B cell (primary cell): ENCODE data around the gene PLAC9. TPM values are rescaled to one million over a fixed set of nuclear protein-coding genes. Genes with fewer than 3 reads are reported as not detected.

ENCODE experiments used
- ATAC-seq: fragments of 200-7000 bp; cut with Tn5 transposase; one replicate; pipeline ENCODE4 v1.10.0; 2021; ENCODE audit warnings: low read depth, mild to moderate bottlenecking, moderate number of reproducible peaks, moderate library complexity
- CTCF ChIA-PET: fragments of 350-600 bp; sonication (Branson Sonifier 250); formaldehyde crosslinking; loops from one replicate; lab custom pipeline; 2021; ENCODE audit warnings: antibody characterized with exemption, inconsistent platforms; lab: Charles Lee
- POLR2A ChIA-PET: fragments of 350-600 bp; sonication (Branson Sonifier 250); formaldehyde crosslinking; loops from one replicate; lab custom pipeline; 2021; ENCODE audit warnings: antibody characterized with exemption; lab: Charles Lee
- DNase-seq: peaks from one replicate; pipeline ENCODE4 v3.0.0; 2013
- H2AFZ ChIP-seq: 2 replicates; pipeline ENCODE4 v1.6.1; 2012; ENCODE audit warnings: mild to moderate bottlenecking, low read depth, low read length; ENCODE audit not compliant: insufficient read depth, poor library complexity, severe bottlenecking
- H3K27ac ChIP-seq, 2 donors: 1 replicate in 1 of 2; 2 replicates in 1 of 2; pipeline ENCODE4 v1.5.1; 2012 to 2013; ENCODE audit warnings: low read length in 2 of 2, mild to moderate bottlenecking in 2 of 2, moderate library complexity in 1 of 2
- H3K27me3 ChIP-seq, 4 experiments: fragments of 200-600 bp in 1 of 4; sonication (generic) in 1 of 4; replicated peaks in 1 of 4; 1 replicate in 2 of 4; 2 replicates in 2 of 4; pipeline versions ENCODE4 v1.6.1 to v1.7.0; 2013 to 2016; ENCODE audit warnings: low read length in 3 of 4, mild to moderate bottlenecking in 2 of 4, mixed read lengths in 1 of 4, moderate library complexity in 1 of 4; ENCODE audit not compliant: insufficient read depth in 4 of 4, control insufficient read depth in 3 of 4; ENCODE audit errors: control extremely low read depth in 1 of 4
- H3K36me3 ChIP-seq, 2 experiments: replicated peaks in 1 of 2; 1 replicate in 1 of 2; 2 replicates in 1 of 2; pipeline versions ENCODE4 v1.6.1 to v1.7.1; 2013; ENCODE audit warnings: low read length in 1 of 2; ENCODE audit not compliant: insufficient read depth in 2 of 2, control insufficient read depth in 1 of 2; ENCODE audit errors: control extremely low read depth in 1 of 2, extremely low read depth in 1 of 2
- H3K4me1 ChIP-seq, 2 donors: fragments of 200-600 bp in 1 of 2; sonication (generic) in 1 of 2; 1 replicate in 1 of 2; 2 replicates in 1 of 2; pipeline versions ENCODE4 v1.5.1 to v1.6.1; 2013 to 2017; ENCODE audit warnings: low read length in 2 of 2; ENCODE audit not compliant: control insufficient read depth in 2 of 2, insufficient read depth in 2 of 2
- H3K4me2 ChIP-seq: replicated peaks from 2 replicates; pipeline ENCODE3; 2012; ENCODE audit warnings: mild to moderate bottlenecking, low read depth, low read length; ENCODE audit not compliant: poor library complexity, severe bottlenecking
- H3K4me3 ChIP-seq, 5 experiments: fragments of 200-600 bp in 1 of 5; sonication (generic) in 1 of 5; 1 replicate in 3 of 5; 2 replicates in 2 of 5; pipeline versions ENCODE4 v1.5.1 to v1.7.0; 2011 to 2016; ENCODE audit warnings: low read length in 4 of 5, mild to moderate bottlenecking in 4 of 5, low read depth in 2 of 5, control low read depth in 1 of 5, moderate library complexity in 1 of 5; ENCODE audit not compliant: insufficient read depth in 1 of 5; ENCODE audit errors: control extremely low read depth in 1 of 5, extremely low read depth in 1 of 5
- H3K79me2 ChIP-seq: fragments of 200-600 bp; sonication (generic); one replicate; pipeline ENCODE4 v1.6.0; 2016; ENCODE audit warnings: low read length; ENCODE audit not compliant: control insufficient read depth, insufficient read depth
- H3K9ac ChIP-seq: fragments of 200-600 bp; sonication (generic); 2 replicates; pipeline ENCODE4 v1.6.1; 2017; ENCODE audit warnings: mild to moderate bottlenecking, low read length, moderate library complexity
- H3K9me3 ChIP-seq, 3 donors: one replicate each; pipeline versions ENCODE4 v1.6.1 to v1.7.1; 2013; ENCODE audit warnings: low read length in 2 of 3; ENCODE audit not compliant: control insufficient read depth in 2 of 3, insufficient read depth in 1 of 3; ENCODE audit errors: control extremely low read depth in 1 of 3
- H4K20me1 ChIP-seq: 2 replicates; pipeline ENCODE4 v1.6.0; 2012; ENCODE audit warnings: mild to moderate bottlenecking, low read length; ENCODE audit not compliant: insufficient read depth, control insufficient read depth, poor library complexity, severe bottlenecking
- H3K27ac Mint-ChIP-seq: one replicate; pipeline ENCODE4 v1.8.0; 2021; ENCODE audit warnings: mixed read lengths
- H3K27me3 Mint-ChIP-seq: one replicate; pipeline ENCODE4 v1.8.0; 2021; ENCODE audit warnings: mixed read lengths
- H3K4me1 Mint-ChIP-seq: one replicate; pipeline ENCODE4 v1.8.0; 2021; ENCODE audit warnings: mixed read lengths
- H3K4me3 Mint-ChIP-seq: one replicate; pipeline ENCODE4 v1.8.0; 2021; ENCODE audit warnings: mixed read lengths
- H3K9me3 Mint-ChIP-seq: one replicate; pipeline ENCODE4 v1.8.0; 2022; ENCODE audit warnings: mixed read lengths; ENCODE audit not compliant: insufficient read depth
- CTCF ChIP-seq: fragments of 200-600 bp; IDR thresholded peaks from one replicate; pipeline ENCODE4 v1.8.0; 2022; ENCODE audit warnings: antibody characterized with exemption, mild to moderate bottlenecking
- EZH2 ChIP-seq: IDR thresholded peaks from 2 replicates; pipeline ENCODE4 v1.6.1; 2012; ENCODE audit warnings: borderline replicate concordance, low read depth, mild to moderate bottlenecking, moderate library complexity, low read length; ENCODE audit not compliant: insufficient read depth, poor library complexity, severe bottlenecking
- whole genome bisulfite sequencing: methylation state at CpG from one replicate; pipeline ENCODE4 v1.1.5; 2013; ENCODE audit warnings: missing lambda C conversion rate; ENCODE audit not compliant: insufficient coverage; 5-methylcytosine and 5-hydroxymethylcytosine counted together
- intact Hi-C: fragments of 100-400 bp; cut with micrococcal nuclease; formaldehyde crosslinking; loops from one replicate; pipeline ENCODE4 v1.10.0; 2022
- polyA plus RNA-seq: library from polyadenylated mRNA; depleted of rRNA; stranded (reverse); fragments of >200 nt; gene quantifications from 2 replicates; pipeline ENCODE4 v1.2.3, GENCODE V29; 2012
- total RNA-seq, 2 donors: library from RNA; stranded (reverse); fragments of 120-200 nt in 1 of 2; gene quantifications; 1 replicate in 1 of 2; 2 replicates in 1 of 2; pipeline versions ENCODE4 v1.2.3 to v1.2.4, GENCODE V29; 2013 to 2022

PLAC9 gene
- total and polyA plus RNA-seq, 2 donors (not counting 1 experiment from before 2014, with no cell fraction given), result not detected

- TF ChIP-seq CTCF, result no peak
- no peak for TF ChIP-seq EZH2
- Histone ChIP-seq H3K9me3 (no peaks in the 10 kb centered on the region), H3K79me2 (no peaks in the 10 kb centered on the region), H3K4me2 (no peak overlapping the region), H3K4me3 (no peak overlapping the region), H3K9ac (no peak overlapping the region), H4K20me1 (no peaks in the 10 kb centered on the region), H3K27ac (no peak overlapping the region), H3K36me3 (no peaks in the 10 kb centered on the region), H2AFZ (no peak overlapping the region), H3K27me3 (peaks cover 0 to 17% (median 3%) of the 10 kb centered on the region in 4 experiments), H3K4me1 (peaks cover 0 to 1% of the 10 kb centered on the region in 2 donors)
- WGBS, result 67% methylated on average over 3 of the region's 4 CpGs
- Mint-ChIP-seq H3K4me1 (peaks cover under 1% of the 10 kb centered on the region), H3K27me3 (peaks cover 39% of the 10 kb centered on the region), H3K4me3 (no peak overlapping the region), H3K27ac (no peak overlapping the region), H3K9me3 (no peaks in the 10 kb centered on the region)
- no peak for ATAC-seq
- ChIA-PET CTCF (interaction anchor here (1.1 kb wide), 1 partner anchor 79 kb away, joined by 3 read pairs; no protein-coding TSS in a partner anchor), POLR2A (no interaction called here)
- intact Hi-C loops, result no loop called here
- DNase-seq, result no peak
These were observed 5.4 kb downstream of the PLAC9 start for GRCh38 chr10:80137920-80138319.

- no peak overlapping the region for H3K9ac ChIP-seq
- TF ChIP-seq CTCF, result no peak
- TF ChIP-seq EZH2, result no peak
- H3K27me3 ChIP-seq, result peaks cover 0 to 10% (median 0%) of the 10 kb centered on the region in 4 experiments
- Mint-ChIP-seq H3K4me1 (peaks cover 6% of the 10 kb centered on the region), H3K4me3 (no peak overlapping the region), H3K27me3 (peaks cover 31% of the 10 kb centered on the region), H3K27ac (no peak overlapping the region), H3K9me3 (no peaks in the 10 kb centered on the region)
- H3K4me2 ChIP-seq, result no peak overlapping the region
- WGBS, result no CpG with 5 or more reads among the region's 2 CpGs
- no peak overlapping the region for H3K27ac ChIP-seq
- H2AFZ ChIP-seq, result no peak overlapping the region
- H4K20me1 ChIP-seq, result no peaks in the 10 kb centered on the region
- H3K4me1 ChIP-seq, result peaks cover 6 to 8% of the 10 kb centered on the region in 2 donors
- CTCF ChIA-PET, result interaction anchor here (1.1 to 6.7 kb wide), 2 partner anchors 81 to 82 kb away, joined by 3 to 156 read pairs; no protein-coding TSS in a partner anchor
- no peak overlapping the region for H3K4me3 ChIP-seq
- intact Hi-C loops, result no loop called here
- no peaks in the 10 kb centered on the region for H3K79me2 ChIP-seq
- POLR2A ChIA-PET, result no interaction called here
- no peak for DNase-seq
- H3K36me3 ChIP-seq, result no peaks in the 10 kb centered on the region
- H3K9me3 ChIP-seq, result no peaks in the 10 kb centered on the region
- ATAC-seq, result no peak
These were observed 6.7 kb downstream of the PLAC9 start for GRCh38 chr10:80139265-80139664.
